PC-9 (cell line): ENCODE results near the gene TAS1R2.

Source experiments
- EZH2 ChIP-seq: fragments of 200-600 bp; sonication (generic); IDR thresholded peaks from 2 replicates; pipeline ENCODE4 v1.8.0; 2017; ENCODE audit warnings: antibody characterized with exemption, low read depth
- TF ChIP-seq, protein P1 (sequence below): fragments of 200-600 bp; sonication (generic); conservative IDR thresholded peaks from 2 replicates; pipeline ENCODE4 v1.6.1; 2017; ENCODE audit warnings: mixed run types, antibody characterized with exemption, mild to moderate bottlenecking, moderate library complexity

DNA sequence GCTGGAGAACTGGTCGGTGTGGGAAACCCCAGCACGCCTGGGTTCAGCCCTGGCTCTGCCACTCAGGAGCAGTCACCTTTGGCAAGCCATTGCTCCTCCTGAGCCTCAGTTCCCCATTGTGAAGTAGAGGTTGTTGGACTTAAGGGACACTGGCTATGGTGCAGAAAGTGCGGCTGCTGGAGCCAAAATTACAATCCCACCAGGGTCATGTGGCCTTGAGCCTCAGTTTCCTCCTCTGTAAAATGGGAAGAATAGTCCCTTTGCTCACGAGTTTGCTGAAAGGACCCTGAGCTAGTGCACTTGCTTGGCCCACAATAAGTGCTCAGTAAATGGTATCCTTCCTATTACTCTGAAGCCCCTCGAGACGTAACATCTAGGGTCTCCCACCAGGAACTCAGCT is 14.6 kb upstream of the TAS1R2 start:
- TF ChIP-seq, protein P1, sequence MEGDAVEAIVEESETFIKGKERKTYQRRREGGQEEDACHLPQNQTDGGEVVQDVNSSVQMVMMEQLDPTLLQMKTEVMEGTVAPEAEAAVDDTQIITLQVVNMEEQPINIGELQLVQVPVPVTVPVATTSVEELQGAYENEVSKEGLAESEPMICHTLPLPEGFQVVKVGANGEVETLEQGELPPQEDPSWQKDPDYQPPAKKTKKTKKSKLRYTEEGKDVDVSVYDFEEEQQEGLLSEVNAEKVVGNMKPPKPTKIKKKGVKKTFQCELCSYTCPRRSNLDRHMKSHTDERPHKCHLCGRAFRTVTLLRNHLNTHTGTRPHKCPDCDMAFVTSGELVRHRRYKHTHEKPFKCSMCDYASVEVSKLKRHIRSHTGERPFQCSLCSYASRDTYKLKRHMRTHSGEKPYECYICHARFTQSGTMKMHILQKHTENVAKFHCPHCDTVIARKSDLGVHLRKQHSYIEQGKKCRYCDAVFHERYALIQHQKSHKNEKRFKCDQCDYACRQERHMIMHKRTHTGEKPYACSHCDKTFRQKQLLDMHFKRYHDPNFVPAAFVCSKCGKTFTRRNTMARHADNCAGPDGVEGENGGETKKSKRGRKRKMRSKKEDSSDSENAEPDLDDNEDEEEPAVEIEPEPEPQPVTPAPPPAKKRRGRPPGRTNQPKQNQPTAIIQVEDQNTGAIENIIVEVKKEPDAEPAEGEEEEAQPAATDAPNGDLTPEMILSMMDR: no peak
- TF ChIP-seq EZH2: no peak
